ENCODE measurements around the gene RABGAP1.

RABGAP1 gene

GRCh38 chr9:123120953-123121352 is 180.1 kb downstream of the RABGAP1 start:
- Histone ChIP-seq H3K4me1 (ENCODE audit: insufficient read depth, low read length) (peaks cover 26% of the 10 kb centered on the region), H3K27me3 (ENCODE audit: control insufficient read depth in 1 of 2, insufficient read depth in 2 of 2, low read length in 2 of 2) (no peaks in the 10 kb centered on the region), H3K9ac (ENCODE audit: low read length) (no peak overlapping the region), H3K36me3 (ENCODE audit: insufficient read depth, low read length) (no peaks in the 10 kb centered on the region), H3K27ac (ENCODE audit: low read depth, low read length) (no peak overlapping the region), H3K4me3 (ENCODE audit: low read depth in 1 of 2, low read length in 2 of 2) (no peak overlapping the region), H3K9me3 (ENCODE audit: low read length) (no peaks in the 10 kb centered on the region)

- Histone ChIP-seq H3K27ac (ENCODE audit: low read depth, low read length) (no peak overlapping the region), H3K4me3 (ENCODE audit: low read depth in 1 of 2, low read length in 2 of 2) (no peak overlapping the region), H3K9ac (ENCODE audit: low read length) (no peak overlapping the region), H3K4me1 (ENCODE audit: insufficient read depth, low read length) (peaks cover 26% of the 10 kb centered on the region), H3K36me3 (ENCODE audit: insufficient read depth, low read length) (no peaks in the 10 kb centered on the region), H3K9me3 (ENCODE audit: low read length) (no peaks in the 10 kb centered on the region), H3K27me3 (ENCODE audit: control insufficient read depth in 1 of 2, insufficient read depth in 2 of 2, low read length in 2 of 2) (no peaks in the 10 kb centered on the region)
Measured at GRCh38 chr9:123121457-123121856, 180.6 kb downstream of the RABGAP1 start.

- H3K9ac ChIP-seq (ENCODE audit: low read length) = no peak overlapping the region
- no peaks in the 10 kb centered on the region for H3K27me3 ChIP-seq (ENCODE audit: control insufficient read depth in 1 of 2, insufficient read depth in 2 of 2, low read length in 2 of 2)
- no peak overlapping the region for H3K27ac ChIP-seq (ENCODE audit: low read depth, low read length)
- no peak overlapping the region for H3K4me3 ChIP-seq (ENCODE audit: low read depth in 1 of 2, low read length in 2 of 2)
- H3K9me3 ChIP-seq (ENCODE audit: low read length) = no peaks in the 10 kb centered on the region
- H3K36me3 ChIP-seq (ENCODE audit: insufficient read depth, low read length) = peaks cover 7% of the 10 kb centered on the region
- no peaks in the 10 kb centered on the region for H3K4me1 ChIP-seq (ENCODE audit: insufficient read depth, low read length)
Measured at GRCh38 chr9:123127512-123128075, 186.8 kb downstream of the RABGAP1 start.

GRCh38 chr9:123128591-123128990 is 187.8 kb downstream of the RABGAP1 start:
- H3K27me3 ChIP-seq (ENCODE audit: control insufficient read depth in 1 of 2, insufficient read depth in 2 of 2, low read length in 2 of 2) = no peaks in the 10 kb centered on the region
- no peaks in the 10 kb centered on the region for H3K4me1 ChIP-seq (ENCODE audit: insufficient read depth, low read length)
- H3K36me3 ChIP-seq (ENCODE audit: insufficient read depth, low read length) = peaks cover 7% of the 10 kb centered on the region
- no peak overlapping the region for H3K9ac ChIP-seq (ENCODE audit: low read length)
- H3K9me3 ChIP-seq (ENCODE audit: low read length) = no peaks in the 10 kb centered on the region
- H3K4me3 ChIP-seq (ENCODE audit: low read depth in 1 of 2, low read length in 2 of 2) = no peak overlapping the region
- H3K27ac ChIP-seq (ENCODE audit: low read depth, low read length) = no peak overlapping the region

- H3K4me3 ChIP-seq (ENCODE audit: low read depth in 1 of 2, low read length in 2 of 2) = no peak overlapping the region
Measured at GRCh38 chr9:123129423-123129822, 188.6 kb downstream of the RABGAP1 start.

GRCh38 chr9:123131258-123131657 is 190.4 kb downstream of the RABGAP1 start:
- H3K4me1 ChIP-seq (ENCODE audit: insufficient read depth, low read length) = no peaks in the 10 kb centered on the region
- no peak overlapping the region for H3K9ac ChIP-seq (ENCODE audit: low read length)
- H3K4me3 ChIP-seq (ENCODE audit: low read depth in 1 of 2, low read length in 2 of 2) = no peak overlapping the region
- H3K27me3 ChIP-seq (ENCODE audit: control insufficient read depth in 1 of 2, insufficient read depth in 2 of 2, low read length in 2 of 2) = no peaks in the 10 kb centered on the region
- H3K9me3 ChIP-seq (ENCODE audit: low read length) = no peaks in the 10 kb centered on the region
- H3K36me3 ChIP-seq (ENCODE audit: insufficient read depth, low read length) = peaks cover 7% of the 10 kb centered on the region
- no peak overlapping the region for H3K27ac ChIP-seq (ENCODE audit: low read depth, low read length)

More at GRCh38 chr9:123129423-123129822, 188.6 kb downstream of the RABGAP1 start:
- Histone ChIP-seq H3K9ac (ENCODE audit: low read length) (no peak overlapping the region), H3K27me3 (ENCODE audit: control insufficient read depth in 1 of 2, insufficient read depth in 2 of 2, low read length in 2 of 2) (no peaks in the 10 kb centered on the region), H3K9me3 (ENCODE audit: low read length) (no peaks in the 10 kb centered on the region), H3K4me1 (ENCODE audit: insufficient read depth, low read length) (no peaks in the 10 kb centered on the region), H3K36me3 (ENCODE audit: insufficient read depth, low read length) (peaks cover 7% of the 10 kb centered on the region), H3K27ac (ENCODE audit: low read depth, low read length) (no peak overlapping the region)

GRCh38 chr9:123131993-123132392 is 191.2 kb downstream of the RABGAP1 start:
- H3K9me3 ChIP-seq (ENCODE audit: low read length) = no peaks in the 10 kb centered on the region
- peaks cover 7% of the 10 kb centered on the region for H3K36me3 ChIP-seq (ENCODE audit: insufficient read depth, low read length)

GRCh38 chr9:123132696-123133095 is 191.9 kb downstream of the RABGAP1 start:
- Histone ChIP-seq H3K27ac (ENCODE audit: low read depth, low read length) (no peak overlapping the region), H3K4me1 (ENCODE audit: insufficient read depth, low read length) (no peaks in the 10 kb centered on the region)

More at GRCh38 chr9:123131993-123132392, 191.2 kb downstream of the RABGAP1 start:
- no peak overlapping the region for H3K9ac ChIP-seq (ENCODE audit: low read length)
- no peaks in the 10 kb centered on the region for H3K4me1 ChIP-seq (ENCODE audit: insufficient read depth, low read length)
- H3K4me3 ChIP-seq (ENCODE audit: low read depth in 1 of 2, low read length in 2 of 2) = no peak overlapping the region
- no peak overlapping the region for H3K27ac ChIP-seq (ENCODE audit: low read depth, low read length)
- no peaks in the 10 kb centered on the region for H3K27me3 ChIP-seq (ENCODE audit: control insufficient read depth in 1 of 2, insufficient read depth in 2 of 2, low read length in 2 of 2)

GRCh38 chr9:123135430-123135829 is 194.6 kb downstream of the RABGAP1 start:
- no peak overlapping the region for H3K4me3 ChIP-seq (ENCODE audit: low read depth in 1 of 2, low read length in 2 of 2)
- no peaks in the 10 kb centered on the region for H3K36me3 ChIP-seq (ENCODE audit: insufficient read depth, low read length)
- no peak overlapping the region for H3K9ac ChIP-seq (ENCODE audit: low read length)
- H3K27ac ChIP-seq (ENCODE audit: low read depth, low read length) = no peak overlapping the region
- no peaks in the 10 kb centered on the region for H3K9me3 ChIP-seq (ENCODE audit: low read length)
- H3K27me3 ChIP-seq (ENCODE audit: control insufficient read depth in 1 of 2, insufficient read depth in 2 of 2, low read length in 2 of 2) = no peaks in the 10 kb centered on the region
- no peaks in the 10 kb centered on the region for H3K4me1 ChIP-seq (ENCODE audit: insufficient read depth, low read length)

More at GRCh38 chr9:123132696-123133095, 191.9 kb downstream of the RABGAP1 start:
- peaks cover 5% of the 10 kb centered on the region for H3K36me3 ChIP-seq (ENCODE audit: insufficient read depth, low read length)
- H3K9me3 ChIP-seq (ENCODE audit: low read length) = no peaks in the 10 kb centered on the region
- H3K9ac ChIP-seq (ENCODE audit: low read length) = no peak overlapping the region
- no peak overlapping the region for H3K4me3 ChIP-seq (ENCODE audit: low read depth in 1 of 2, low read length in 2 of 2)
- no peaks in the 10 kb centered on the region for H3K27me3 ChIP-seq (ENCODE audit: control insufficient read depth in 1 of 2, insufficient read depth in 2 of 2, low read length in 2 of 2)

- H3K4me3 ChIP-seq (ENCODE audit: low read depth in 1 of 2, low read length in 2 of 2) = no peak overlapping the region
- no peaks in the 10 kb centered on the region for H3K4me1 ChIP-seq (ENCODE audit: insufficient read depth, low read length)
Measured at GRCh38 chr9:123138163-123138562, 197.3 kb downstream of the RABGAP1 start.

GRCh38 chr9:123149067-123149466 is 208.2 kb downstream of the RABGAP1 start:
- H3K9me3 ChIP-seq (ENCODE audit: low read length) = no peaks in the 10 kb centered on the region
- H3K27ac ChIP-seq (ENCODE audit: low read depth, low read length) = no peak overlapping the region
- H3K27me3 ChIP-seq (ENCODE audit: control insufficient read depth in 1 of 2, insufficient read depth in 2 of 2, low read length in 2 of 2) = no peaks in the 10 kb centered on the region
- no peak overlapping the region for H3K4me3 ChIP-seq (ENCODE audit: low read depth in 1 of 2, low read length in 2 of 2)
- no peaks in the 10 kb centered on the region for H3K36me3 ChIP-seq (ENCODE audit: insufficient read depth, low read length)
- no peaks in the 10 kb centered on the region for H3K4me1 ChIP-seq (ENCODE audit: insufficient read depth, low read length)
- no peak overlapping the region for H3K9ac ChIP-seq (ENCODE audit: low read length)

More at GRCh38 chr9:123138163-123138562, 197.3 kb downstream of the RABGAP1 start:
- Histone ChIP-seq H3K9me3 (ENCODE audit: low read length) (no peaks in the 10 kb centered on the region), H3K27ac (ENCODE audit: low read depth, low read length) (no peak overlapping the region), H3K36me3 (ENCODE audit: insufficient read depth, low read length) (no peaks in the 10 kb centered on the region), H3K27me3 (ENCODE audit: control insufficient read depth in 1 of 2, insufficient read depth in 2 of 2, low read length in 2 of 2) (no peaks in the 10 kb centered on the region), H3K9ac (ENCODE audit: low read length) (no peak overlapping the region)

Data from muscle layer of colon (tissue), 2 donors.